Calu3 (cell line): ENCODE results near the gene PROZ. TPM values are rescaled to one million over a fixed set of nuclear protein-coding genes. Genes with fewer than 3 reads are reported as not detected.

Source experiments
- BruUV-seq: library from RNA; stranded (reverse); fragments of 400-500 nt; replicated peaks from 2 replicates; lab custom pipeline; 2021; lab: Mats Ljungman, UMichigan
- CTCF ChIA-PET: fragments of 300-600 bp; sonication (Branson Sonifier 250); formaldehyde crosslinking; loops from one replicate; lab custom pipeline; 2022; ENCODE audit warnings: antibody characterized with exemption; lab: Charles Lee
- DNase-seq: peaks from one replicate; pipeline ENCODE4 v3.0.0; 2022
- H3K27ac Mint-ChIP-seq: one replicate; pipeline ENCODE4 v1.8.0; 2022; ENCODE audit warnings: mixed read lengths; ENCODE audit not compliant: unreplicated experiment
- H3K27me3 Mint-ChIP-seq: one replicate; pipeline ENCODE4 v1.8.0; 2022; ENCODE audit warnings: mixed read lengths; ENCODE audit not compliant: unreplicated experiment
- H3K36me3 Mint-ChIP-seq: one replicate; pipeline ENCODE4 v1.8.0; 2022; ENCODE audit warnings: mild to moderate bottlenecking, moderate library complexity, mixed read lengths; ENCODE audit not compliant: insufficient read depth, unreplicated experiment
- H3K4me1 Mint-ChIP-seq: one replicate; pipeline ENCODE4 v1.8.0; 2022; ENCODE audit warnings: mild to moderate bottlenecking, low read depth, mixed read lengths; ENCODE audit not compliant: unreplicated experiment
- H3K4me3 Mint-ChIP-seq: one replicate; pipeline ENCODE4 v1.8.0; 2022; ENCODE audit warnings: mild to moderate bottlenecking, low read depth, moderate library complexity, mixed read lengths; ENCODE audit not compliant: unreplicated experiment
- H3K9me3 Mint-ChIP-seq: one replicate; pipeline ENCODE4 v1.8.0; 2022; ENCODE audit warnings: low read depth, mixed read lengths; ENCODE audit not compliant: unreplicated experiment
- intact Hi-C: fragments of 100-400 bp; cut with micrococcal nuclease; formaldehyde crosslinking; loops from one replicate; pipeline ENCODE4 v1.10.0; 2022; ENCODE audit not compliant: unreplicated experiment
- total RNA-seq: library from RNA; stranded (reverse); gene quantifications from 2 replicates; pipeline ENCODE4 v1.2.3, GENCODE V29; 2022
- TF ChIP-seq, protein P1 (sequence below): fragments of 200-600 bp; IDR thresholded peaks from one replicate; pipeline ENCODE4 v1.8.0; 2022; ENCODE audit warnings: antibody characterized with exemption; ENCODE audit not compliant: unreplicated experiment

Gene PROZ
- total RNA-seq, 1 experiment from 2014 or later = not detected

DNA sequence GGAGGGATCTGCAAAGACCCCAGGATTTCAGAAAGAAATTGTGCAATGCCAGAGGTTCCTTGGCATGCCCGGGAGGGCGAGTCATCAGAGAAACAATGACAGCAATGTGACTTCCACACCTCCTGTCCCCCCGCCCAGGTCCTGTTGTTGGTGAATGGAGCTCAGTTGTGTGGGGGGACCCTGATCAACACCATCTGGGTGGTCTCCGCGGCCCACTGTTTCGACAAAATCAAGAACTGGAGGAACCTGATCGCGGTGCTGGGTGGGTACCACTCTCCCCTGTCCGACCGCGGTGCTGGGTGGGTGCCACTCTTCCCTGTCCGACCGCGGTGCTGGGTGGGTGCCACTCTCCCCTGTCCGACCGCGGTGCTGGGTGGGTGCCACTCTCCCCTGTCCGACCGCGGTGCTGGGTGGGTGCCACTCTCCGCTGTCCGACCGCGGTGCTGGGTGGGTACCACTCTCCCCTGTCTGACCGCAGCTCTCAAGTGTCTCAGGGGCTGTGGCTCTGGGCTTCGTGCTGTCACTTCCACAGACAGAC lies 41.0 kb upstream of the PROZ start:
- CTCF ChIA-PET = no interaction called here
- intact Hi-C loops = no loop called here
- TF ChIP-seq, protein P1, sequence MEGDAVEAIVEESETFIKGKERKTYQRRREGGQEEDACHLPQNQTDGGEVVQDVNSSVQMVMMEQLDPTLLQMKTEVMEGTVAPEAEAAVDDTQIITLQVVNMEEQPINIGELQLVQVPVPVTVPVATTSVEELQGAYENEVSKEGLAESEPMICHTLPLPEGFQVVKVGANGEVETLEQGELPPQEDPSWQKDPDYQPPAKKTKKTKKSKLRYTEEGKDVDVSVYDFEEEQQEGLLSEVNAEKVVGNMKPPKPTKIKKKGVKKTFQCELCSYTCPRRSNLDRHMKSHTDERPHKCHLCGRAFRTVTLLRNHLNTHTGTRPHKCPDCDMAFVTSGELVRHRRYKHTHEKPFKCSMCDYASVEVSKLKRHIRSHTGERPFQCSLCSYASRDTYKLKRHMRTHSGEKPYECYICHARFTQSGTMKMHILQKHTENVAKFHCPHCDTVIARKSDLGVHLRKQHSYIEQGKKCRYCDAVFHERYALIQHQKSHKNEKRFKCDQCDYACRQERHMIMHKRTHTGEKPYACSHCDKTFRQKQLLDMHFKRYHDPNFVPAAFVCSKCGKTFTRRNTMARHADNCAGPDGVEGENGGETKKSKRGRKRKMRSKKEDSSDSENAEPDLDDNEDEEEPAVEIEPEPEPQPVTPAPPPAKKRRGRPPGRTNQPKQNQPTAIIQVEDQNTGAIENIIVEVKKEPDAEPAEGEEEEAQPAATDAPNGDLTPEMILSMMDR = no peak
- H3K4me1 Mint-ChIP-seq = no peaks in the 10 kb centered on the region
- peaks cover 13% of the 10 kb centered on the region for H3K27me3 Mint-ChIP-seq
- no peaks in the 10 kb centered on the region for H3K9me3 Mint-ChIP-seq
- BruUV-seq = no TSS peak
- no peaks in the 10 kb centered on the region for H3K36me3 Mint-ChIP-seq
- H3K4me3 Mint-ChIP-seq = no peak overlapping the region
- DNase-seq = no peak
- no peak overlapping the region for H3K27ac Mint-ChIP-seq

DNA sequence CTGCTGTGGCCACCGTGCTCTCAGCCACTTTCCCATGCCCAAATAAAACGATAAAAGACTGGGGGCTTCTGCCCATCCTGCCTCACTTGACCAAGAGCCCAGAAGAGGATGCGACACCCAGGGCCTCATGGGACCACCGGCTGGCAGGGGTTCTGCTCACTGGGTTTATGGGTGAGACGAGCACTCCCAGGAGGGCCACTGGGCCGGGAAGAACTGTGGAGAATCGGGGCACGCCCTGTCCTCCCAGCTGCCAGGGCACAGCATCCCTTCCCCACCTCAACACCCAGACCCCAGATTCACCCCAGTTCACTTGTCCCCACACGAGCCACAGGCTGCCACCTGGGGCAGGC lies 40.6 kb upstream of the PROZ start:
- no peaks in the 10 kb centered on the region for H3K9me3 Mint-ChIP-seq
- no TSS peak for BruUV-seq
- H3K4me1 Mint-ChIP-seq = no peaks in the 10 kb centered on the region
- no peaks in the 10 kb centered on the region for H3K36me3 Mint-ChIP-seq
- peaks cover 13% of the 10 kb centered on the region for H3K27me3 Mint-ChIP-seq
- no peak overlapping the region for H3K27ac Mint-ChIP-seq
- TF ChIP-seq, protein P1 = no peak
- DNase-seq = no peak
- CTCF ChIA-PET = no interaction called here
- intact Hi-C loops = no loop called here
- H3K4me3 Mint-ChIP-seq = no peak overlapping the region

DNA sequence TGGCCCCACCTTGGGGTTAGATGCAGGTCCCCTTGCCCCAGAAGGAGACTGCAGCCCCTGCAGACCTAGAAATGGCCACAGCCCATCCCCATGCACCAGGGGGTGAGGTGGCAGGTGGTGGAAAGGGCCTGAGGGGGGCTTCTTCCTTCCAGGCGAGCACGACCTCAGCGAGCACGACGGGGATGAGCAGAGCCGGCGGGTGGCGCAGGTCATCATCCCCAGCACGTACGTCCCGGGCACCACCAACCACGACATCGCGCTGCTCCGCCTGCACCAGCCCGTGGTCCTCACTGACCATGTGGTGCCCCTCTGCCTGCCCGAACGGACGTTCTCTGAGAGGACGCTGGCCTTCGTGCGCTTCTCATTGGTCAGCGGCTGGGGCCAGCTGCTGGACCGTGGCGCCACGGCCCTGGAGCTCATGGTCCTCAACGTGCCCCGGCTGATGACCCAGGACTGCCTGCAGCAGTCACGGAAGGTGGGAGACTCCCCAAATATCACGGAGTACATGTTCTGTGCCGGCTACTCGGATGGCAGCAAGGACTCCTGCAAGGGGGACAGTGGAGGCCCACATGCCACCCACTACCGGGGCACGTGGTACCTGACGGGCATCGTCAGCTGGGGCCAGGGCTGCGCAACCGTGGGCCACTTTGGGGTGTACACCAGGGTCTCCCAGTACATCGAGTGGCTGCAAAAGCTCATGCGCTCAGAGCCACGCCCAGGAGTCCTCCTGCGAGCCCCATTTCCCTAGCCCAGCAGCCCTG lies 40.0 kb upstream of the PROZ start:
- no peak overlapping the region for H3K4me3 Mint-ChIP-seq
- TF ChIP-seq, protein P1 = no peak
- H3K4me1 Mint-ChIP-seq = no peaks in the 10 kb centered on the region
- intact Hi-C loops = no loop called here
- peaks cover 13% of the 10 kb centered on the region for H3K27me3 Mint-ChIP-seq
- no peak for DNase-seq
- H3K27ac Mint-ChIP-seq = no peak overlapping the region
- CTCF ChIA-PET = no interaction called here
- H3K9me3 Mint-ChIP-seq = no peaks in the 10 kb centered on the region
- H3K36me3 Mint-ChIP-seq = no peaks in the 10 kb centered on the region
- no TSS peak for BruUV-seq

DNA sequence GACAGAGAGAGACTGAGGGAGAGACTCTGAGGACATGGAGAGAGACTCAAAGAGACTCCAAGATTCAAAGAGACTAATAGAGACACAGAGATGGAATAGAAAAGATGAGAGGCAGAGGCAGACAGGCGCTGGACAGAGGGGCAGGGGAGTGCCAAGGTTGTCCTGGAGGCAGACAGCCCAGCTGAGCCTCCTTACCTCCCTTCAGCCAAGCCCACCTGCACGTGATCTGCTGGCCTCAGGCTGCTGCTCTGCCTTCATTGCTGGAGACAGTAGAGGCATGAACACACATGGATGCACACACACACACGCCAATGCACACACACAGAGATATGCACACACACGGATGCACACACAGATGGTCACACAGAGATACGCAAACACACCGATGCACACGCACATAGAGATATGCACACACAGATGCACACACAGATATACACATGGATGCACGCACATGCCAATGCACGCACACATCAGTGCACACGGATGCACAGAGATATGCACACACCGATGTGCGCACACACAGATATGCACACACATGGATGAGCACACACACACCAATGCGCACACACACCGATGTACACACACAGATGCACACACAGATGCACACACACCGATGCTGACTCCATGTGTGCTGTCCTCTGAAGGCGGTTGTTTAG lies 39.2 kb upstream of the PROZ start:
- Mint-ChIP-seq H3K27me3 (peaks cover 13% of the 10 kb centered on the region), H3K27ac (no peak overlapping the region), H3K4me3 (no peak overlapping the region), H3K4me1 (no peaks in the 10 kb centered on the region), H3K9me3 (no peaks in the 10 kb centered on the region), H3K36me3 (no peaks in the 10 kb centered on the region)
- no peak for DNase-seq
- TF ChIP-seq, protein P1 = no peak
- CTCF ChIA-PET = no interaction called here
- intact Hi-C loops = no loop called here
- BruUV-seq = no TSS peak
